ENCODE results near the gene NFYB.
"Not testable (repeated sequence)": the region's sequence is repeated elsewhere in the genome, so short reads cannot be mapped to it uniquely, and the experiment has no call there.

The NFYB gene

DNA sequence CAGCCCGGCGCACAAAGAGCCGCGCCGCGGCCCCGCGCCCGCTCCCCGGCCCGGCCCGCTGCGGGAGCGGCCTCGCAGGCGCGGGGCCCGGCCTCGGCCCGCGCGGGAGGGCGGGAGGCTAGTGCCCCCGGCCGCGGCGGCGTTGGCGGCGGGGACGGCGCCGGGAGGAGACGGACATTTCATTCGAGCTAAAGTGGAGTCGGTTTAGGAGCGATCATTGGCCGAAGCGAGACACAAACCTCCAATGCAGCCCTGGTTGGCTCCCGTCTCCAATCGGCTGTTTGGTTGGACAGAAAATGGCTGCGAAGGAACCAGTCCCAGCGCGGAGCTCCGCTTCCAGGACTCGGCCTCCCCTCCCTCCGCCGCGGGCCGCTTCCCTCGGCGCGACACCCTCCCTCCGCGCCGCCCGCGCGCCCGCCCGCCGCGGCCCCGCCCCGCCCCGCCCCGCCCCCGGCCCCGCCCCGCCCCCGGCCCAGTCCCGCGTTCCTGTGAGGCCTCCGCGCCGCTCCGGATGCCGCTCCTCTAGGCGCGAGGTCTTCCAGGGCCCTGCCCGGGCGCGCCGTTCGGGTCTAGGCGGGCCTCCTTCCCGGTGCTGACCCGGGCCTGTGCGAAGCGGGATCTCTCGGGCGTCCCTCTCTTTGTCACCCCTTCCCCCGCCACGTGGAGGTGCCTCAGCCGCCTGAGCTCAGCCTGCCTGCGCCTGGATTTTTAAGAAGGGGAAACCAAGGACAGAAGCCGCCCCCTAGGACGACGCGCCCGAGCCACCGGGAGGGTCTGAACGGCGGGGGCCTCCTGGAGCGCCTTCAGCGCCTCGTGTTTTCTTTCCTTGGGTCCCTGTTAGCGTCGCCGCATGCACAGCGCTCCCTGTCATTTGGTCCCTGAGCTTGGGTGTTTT lies at the start of gene NFYB:
Gene NFYB, minus strand, starts transcription at position 309 of the 895 bp plus-strand sequence. CDS start 2,757 bp downstream, outside the sequence.
- peak; percentile 53 for DNase-seq

DNA sequence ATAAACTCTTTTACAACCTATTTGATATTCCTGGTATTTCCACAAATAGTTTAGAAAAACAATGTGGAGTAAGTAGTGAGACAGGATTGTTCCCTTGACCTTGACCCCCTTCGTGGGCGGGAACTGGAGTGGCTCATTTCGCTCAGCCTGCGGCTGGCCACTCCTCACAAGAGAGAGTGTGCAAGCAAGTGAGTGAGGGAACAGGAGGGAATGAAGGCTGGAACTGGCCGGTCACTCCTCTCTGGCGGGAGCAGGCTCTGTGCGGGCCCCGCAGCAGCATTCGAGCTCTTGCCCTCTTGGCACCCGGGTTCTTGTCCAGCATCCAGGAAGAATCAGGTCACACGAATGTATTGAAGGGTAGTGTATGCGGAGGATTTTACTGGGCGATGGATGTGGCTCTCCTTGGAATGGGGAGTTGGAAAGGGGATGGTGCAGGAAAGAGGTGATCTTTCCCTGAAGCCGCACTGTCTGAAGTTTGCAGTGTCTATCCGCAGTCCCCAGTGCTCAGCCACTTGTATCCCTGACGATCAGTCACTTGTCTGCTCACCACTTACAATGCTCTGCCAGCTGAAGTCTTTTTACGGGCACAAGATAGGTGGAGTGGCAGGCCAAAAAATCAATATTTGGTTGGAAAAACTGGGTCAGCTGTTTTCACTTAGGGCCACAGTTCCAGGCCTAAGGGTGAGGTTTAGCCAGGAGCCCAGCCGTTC lies 49.6 kb upstream of the NFYB start:
- DNase-seq = no peak

DNA sequence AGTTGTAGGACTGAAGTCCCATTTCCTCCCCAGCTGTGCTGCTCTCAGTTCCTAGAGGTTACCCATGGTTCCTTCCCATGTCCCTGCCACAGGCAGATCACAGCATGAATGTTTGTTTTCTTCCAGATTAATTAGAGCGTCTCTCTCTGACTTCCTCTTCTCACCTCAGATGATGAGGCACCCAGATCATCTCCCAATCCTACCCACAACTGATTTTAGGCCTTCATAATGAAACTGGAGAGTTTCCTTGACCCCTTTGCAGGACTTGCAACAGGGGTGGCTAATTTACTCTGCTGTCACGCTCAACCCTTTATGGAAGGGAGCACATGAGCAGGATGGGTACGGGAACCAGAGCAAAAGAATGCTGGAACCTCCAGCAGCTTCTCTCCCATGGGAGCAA lies 45.4 kb upstream of the NFYB start:
- DNase-seq = no peak

GRCh38 chr12:104182621-104183378 lies 44.8 kb upstream of the NFYB start:
- DNase-seq = no peak

DNA sequence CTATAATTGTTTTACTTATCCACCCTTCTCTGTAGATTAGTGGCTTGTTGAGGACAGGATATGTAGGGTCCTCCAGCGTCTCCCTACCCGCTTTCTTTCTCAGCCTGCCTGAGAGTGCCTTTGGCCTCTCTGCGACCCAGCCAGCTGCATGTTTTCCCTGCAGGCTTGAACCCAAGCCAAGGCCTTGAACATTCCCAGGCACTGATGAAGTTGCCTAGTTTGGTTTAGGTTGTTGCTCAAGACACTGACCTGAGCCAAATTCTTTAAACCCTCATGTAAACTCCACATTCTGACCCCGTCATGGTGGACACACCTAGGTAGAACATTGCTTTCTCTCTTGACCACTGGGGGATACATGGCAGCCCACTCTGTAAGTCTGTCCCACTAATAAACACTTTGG lies 44.1 kb upstream of the NFYB start:
- no peak for DNase-seq

DNA sequence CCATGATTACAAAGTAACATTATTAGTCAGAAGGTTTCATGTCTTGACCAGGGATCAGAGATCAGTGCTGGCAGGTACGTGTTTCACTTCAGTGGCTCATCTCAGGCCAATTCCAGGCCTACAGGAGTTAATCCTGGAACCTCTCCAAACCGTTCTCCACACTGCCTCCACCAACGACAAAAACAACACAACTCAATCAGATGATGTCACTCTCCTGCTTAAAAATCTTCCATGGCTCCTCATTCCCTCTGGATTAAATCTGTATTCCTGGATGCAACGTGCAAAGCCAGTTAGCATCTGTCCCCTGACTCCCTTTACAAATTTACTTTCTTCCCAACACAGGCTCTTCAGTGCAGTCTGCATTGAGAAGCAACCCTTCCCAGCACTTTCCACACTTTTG lies 43.3 kb upstream of the NFYB start:
- DNase-seq = no peak

DNA sequence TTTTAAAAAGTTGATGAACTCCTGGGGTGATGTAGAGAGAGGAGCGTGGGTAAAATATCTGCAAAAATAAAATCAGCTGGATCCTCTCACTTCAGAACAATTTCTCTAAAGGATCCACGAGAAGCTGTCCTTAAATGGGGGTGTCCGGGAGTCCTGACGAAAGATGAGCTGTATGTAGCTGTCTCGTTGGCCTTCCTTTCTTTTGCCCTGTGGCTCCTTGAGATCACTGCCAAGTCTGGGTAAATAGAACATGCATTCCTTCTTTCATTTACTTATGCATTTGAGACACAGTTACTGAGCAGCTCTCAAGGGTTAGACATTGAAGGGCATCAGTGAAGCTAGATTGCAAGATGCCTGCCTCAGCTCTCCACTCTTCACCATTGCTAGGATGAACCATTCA lies 42.4 kb upstream of the NFYB start:
- DNase-seq = no peak

- DNase-seq = no peak
These were observed 39.9 kb upstream of the NFYB start for GRCh38 chr12:104177663-104178501.

DNA sequence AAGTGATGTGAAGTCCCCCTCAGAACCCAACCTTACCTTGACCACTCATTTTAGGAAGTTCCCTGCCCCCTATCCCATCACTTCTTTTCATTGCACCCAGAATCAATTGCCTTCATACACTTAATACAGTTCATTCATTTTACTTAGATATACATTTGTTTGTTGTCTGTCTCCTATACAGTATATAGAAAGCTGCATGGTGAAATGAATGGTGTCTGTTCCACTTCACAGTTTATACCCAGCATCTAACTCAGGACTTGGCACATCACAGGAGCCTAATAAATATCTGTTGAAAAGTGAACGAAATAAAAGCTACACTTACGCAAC lies 39.3 kb upstream of the NFYB start:
- no peak for DNase-seq

DNA sequence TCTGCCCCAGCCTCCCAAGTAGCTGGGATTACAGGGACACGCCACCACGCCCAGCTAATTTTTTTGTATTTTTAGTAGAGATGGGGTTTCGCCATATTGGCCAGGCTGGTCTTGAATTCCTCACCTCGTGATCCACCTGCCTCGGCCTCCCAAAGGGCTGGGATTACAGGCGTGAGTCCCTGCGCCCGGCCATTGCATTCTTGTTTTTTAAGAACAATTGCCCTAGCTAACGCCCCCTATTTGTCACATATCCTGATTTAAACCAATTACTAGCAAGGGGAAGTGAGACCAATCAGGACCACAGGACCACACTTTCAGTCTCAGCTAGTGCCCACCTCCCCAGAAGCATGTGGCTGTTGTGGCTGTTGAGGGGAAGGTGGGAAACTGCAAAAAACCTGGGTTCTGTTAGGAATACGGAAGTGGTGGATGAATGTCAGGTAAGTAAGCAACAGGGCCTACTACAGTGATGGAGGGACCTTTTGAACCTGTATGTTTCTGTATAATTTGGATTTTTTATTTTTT lies 37.8 kb upstream of the NFYB start:
- no peak for DNase-seq

DNA sequence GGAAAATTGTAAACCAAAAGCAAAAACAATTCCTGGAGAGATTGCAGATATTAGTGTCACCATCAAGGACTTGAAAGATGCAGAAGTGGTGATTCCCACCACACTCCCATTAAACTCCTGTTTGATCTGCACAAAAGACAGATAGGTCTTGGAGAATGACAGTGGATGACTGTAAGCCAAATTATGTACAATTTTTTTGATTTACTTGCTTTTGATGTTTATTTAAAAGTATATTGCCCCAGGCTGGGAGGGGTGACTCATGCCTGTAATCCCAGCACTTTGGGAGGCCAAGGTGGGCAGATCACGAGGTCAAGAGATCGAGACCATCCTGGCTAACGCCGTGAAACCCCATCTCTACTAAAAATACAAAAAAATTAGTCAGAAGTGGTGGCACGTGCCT lies 35.8 kb upstream of the NFYB start:
- not testable (repeated sequence) for DNase-seq

DNA sequence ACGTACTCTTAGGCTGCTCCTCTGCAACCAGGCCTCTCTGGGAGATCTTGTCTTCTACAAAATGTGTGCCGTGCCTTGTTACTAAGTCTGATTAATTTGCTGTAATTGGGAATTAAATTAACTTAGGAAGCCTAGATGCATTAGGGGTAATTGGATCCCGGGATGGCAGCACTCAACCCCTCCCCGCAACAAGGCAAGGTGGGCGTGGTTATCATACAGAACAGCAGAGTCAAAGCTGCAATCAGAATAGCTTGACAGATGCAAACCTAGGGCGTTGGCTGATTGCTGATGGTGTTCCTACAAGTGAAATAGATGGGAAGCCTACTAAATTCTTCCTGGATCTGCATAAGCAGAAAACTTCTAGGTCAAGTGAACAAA lies 34.5 kb upstream of the NFYB start:
- DNase-seq = no peak

DNA sequence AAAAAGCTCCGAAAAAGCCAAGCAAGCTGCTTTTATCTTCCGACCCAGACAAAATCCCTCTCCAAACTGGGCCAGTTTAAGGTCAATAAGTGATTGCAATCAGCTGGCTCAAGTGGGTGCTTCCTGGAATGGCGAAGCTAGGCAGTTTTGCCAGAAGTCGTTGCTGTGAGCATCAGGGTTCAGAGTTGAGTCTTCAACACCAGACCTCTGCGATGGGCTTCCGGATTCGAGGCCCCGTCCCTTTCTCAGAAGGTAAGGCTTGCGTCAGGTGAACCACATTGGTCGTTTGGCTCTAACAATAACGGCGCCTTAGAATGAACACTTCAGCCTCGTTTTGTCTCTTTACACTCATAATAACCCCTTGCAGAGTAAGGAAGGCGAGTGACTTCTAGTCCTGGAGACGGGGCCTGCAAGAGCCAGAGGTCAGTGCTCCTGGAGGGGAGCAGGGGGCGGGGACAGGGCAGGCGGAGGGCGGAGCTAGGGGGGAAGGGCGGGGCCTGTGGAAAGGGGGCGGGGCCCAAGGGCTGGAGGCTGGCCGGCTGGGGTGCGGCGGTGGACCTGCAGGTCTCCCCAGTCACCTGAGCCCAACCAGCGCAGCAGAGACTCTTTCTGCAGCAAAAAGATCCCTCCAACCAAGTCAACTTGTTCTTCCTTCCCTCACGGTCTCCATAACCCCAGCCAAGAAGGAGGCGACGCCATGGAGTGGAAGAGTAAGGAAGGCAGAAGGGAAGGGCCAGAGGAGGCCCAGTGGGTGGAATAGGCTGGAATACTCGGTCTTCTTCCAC lies 34.0 kb upstream of the NFYB start:
- DNase-seq = no peak

GRCh38 chr12:104168596-104168995 lies 30.6 kb upstream of the NFYB start:
- no peak for DNase-seq

DNA sequence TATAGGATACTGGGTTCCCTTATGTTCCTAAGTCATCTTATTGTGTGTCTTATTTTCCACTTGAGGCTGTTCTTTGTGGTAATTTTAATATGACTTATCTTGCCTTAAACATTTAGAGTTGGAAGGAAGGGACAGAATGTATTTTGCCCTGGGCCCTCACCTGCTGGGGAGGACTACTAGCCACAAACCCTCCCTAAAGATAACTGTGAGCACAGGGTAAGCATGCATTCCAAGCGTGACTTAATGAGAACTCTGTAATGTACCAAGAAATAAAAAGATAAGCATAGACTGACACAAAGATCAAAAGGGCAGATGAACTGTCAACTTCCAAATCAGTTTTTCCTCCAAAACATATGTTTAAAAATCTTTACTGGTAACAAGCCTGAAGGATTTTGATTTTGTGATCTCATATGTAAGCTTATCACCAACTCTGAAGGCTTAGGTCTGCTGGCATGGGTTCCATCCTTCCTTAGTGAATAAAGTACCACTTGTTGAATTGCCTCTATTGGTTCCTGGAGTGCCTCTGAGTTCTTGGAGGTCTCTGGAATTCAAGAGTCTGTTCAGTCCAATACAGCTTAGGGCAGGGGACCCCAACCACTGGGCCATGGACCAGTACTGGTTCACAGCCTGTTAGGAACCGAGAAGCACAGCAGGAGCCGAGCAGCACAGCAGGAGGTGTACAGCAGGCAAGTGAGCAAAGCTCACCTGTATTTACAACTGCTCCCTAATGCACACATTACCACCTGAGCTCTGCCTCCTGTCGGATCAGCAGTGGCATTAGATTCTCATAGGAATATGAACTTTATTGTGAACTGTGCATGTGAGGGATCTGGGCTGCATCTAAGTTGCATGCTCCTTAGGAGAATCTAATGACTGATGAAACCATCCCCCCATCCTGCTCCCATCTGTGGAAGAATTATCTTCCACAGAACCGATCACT lies 29.8 kb upstream of the NFYB start:
- DNase-seq = no peak

- DNase-seq = no peak
These were observed 28.5 kb upstream of the NFYB start for GRCh38 chr12:104166465-104166864.

- DNase-seq = no peak
These were observed 27.8 kb upstream of the NFYB start for GRCh38 chr12:104165801-104166200.

DNA sequence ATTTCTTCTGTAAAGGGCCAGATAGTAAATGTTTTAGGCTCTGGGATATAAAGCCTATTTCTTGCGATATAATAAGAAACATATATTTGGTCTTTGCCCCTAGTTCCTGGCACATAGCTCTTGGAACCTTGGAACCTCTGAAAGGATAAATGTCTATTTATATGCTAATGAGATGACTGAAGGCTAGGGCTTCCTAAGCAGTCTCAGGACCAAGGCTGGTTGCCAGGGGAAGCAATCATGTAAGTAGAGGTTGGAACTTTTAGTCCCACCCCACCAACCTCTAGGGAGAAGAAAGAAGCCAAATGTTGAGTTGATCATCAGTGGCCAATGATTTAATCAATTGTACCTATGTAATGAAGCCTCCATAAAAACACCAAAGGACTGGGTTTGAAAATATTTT lies 26.6 kb upstream of the NFYB start:
- no peak for DNase-seq

- DNase-seq = no peak
These were observed 25.6 kb upstream of the NFYB start for GRCh38 chr12:104163631-104164030.

- not testable (repeated sequence) for DNase-seq
These were observed 25.0 kb upstream of the NFYB start for GRCh38 chr12:104163028-104163427.
